Measurements from ENCODE around the gene THSD4. TPM values are rescaled to one million over a fixed set of nuclear protein-coding genes. Genes with fewer than 3 reads are reported as not detected.

Gene THSD4
- total RNA-seq, 1 experiment from 2014 or later: 65.4 TPM

DNA sequence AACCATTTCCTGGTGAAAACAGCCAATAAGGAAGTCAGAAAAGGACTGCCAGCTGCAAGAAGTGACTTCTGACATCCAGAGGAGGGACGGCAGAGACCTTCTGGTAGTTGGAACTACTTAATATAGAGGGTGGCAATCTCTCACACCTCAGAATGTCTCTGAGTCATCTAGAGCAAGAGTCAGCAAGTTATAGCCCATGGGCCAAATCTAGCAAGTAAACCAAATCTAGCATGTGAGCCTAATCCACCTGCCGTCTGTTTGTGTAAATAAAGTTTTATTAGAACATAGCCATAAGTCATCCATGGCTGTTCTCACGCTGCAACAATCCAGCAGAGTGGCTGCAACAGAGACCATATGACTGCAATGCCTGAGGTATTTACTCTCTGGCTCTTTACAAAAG, 534.6 kb downstream of the THSD4 start:
- Histone ChIP-seq H3K4me1 (ENCODE audit: control insufficient read depth, insufficient read depth, low read length) (no peaks in the 10 kb centered on the region), H3K4me3 (ENCODE audit: low read depth in 2 of 2, low read length in 2 of 2) (no peak overlapping the region), H3K9me3 (ENCODE audit: control insufficient read depth, insufficient read depth, low read depth, low read length) (no peaks in the 10 kb centered on the region), H3K27ac (ENCODE audit: low read length) (no peak overlapping the region), H3K27me3 (ENCODE audit: control insufficient read depth, insufficient read depth, low read length) (no peaks in the 10 kb centered on the region), H3K36me3 (ENCODE audit: control insufficient read depth, insufficient read depth, low read length) (no peaks in the 10 kb centered on the region)
- DNase-seq (ENCODE audit: low read depth, low spot score) (no peak), ATAC-seq (no peak)
- BruUV-seq (replicated peaks): no TSS peak
- ChIA-PET POLR2A (no interaction called here), CTCF (interaction anchor here (0.6 kb wide), 1 partner anchor 94 kb away, joined by 7 read pairs; no protein-coding TSS in a partner anchor)
- TF ChIP-seq REST (IDR thresholded peaks at IDR 0.05; ENCODE audit: insufficient read depth in 1 of 2, low read depth in 2 of 2, low read length in 1 of 2) (no peak), POLR2AphosphoS5 (IDR thresholded peaks at IDR 0.05; ENCODE audit: low read depth, low read length) (no peak), SIN3A (IDR thresholded peaks at IDR 0.05; ENCODE audit: borderline replicate concordance, insufficient read depth, low read depth, low read length) (no peak), TCF7L2 (IDR thresholded peaks at IDR 0.05; ENCODE audit: low read depth, low read length) (no peak), CTCF (IDR thresholded peaks at IDR 0.05) (no peak)
- in situ Hi-C loops (cut with HindIII; ENCODE audit: low pct_unique_long_range_greater_than_20kb, low sequenced_read_pairs) (no loop called here), intact Hi-C loops (cut with micrococcal nuclease; ENCODE audit: unreplicated experiment) (loop anchor here (5.0 kb wide), 2 partner anchors 73 to 203 kb away; no protein-coding TSS in a partner anchor)

- BruUV-seq (replicated peaks): no TSS peak
- no peak overlapping the region for H3K4me3 ChIP-seq (ENCODE audit: low read depth in 2 of 2, low read length in 2 of 2)
- in situ Hi-C loops (cut with HindIII; ENCODE audit: low pct_unique_long_range_greater_than_20kb, low sequenced_read_pairs) (no loop called here), intact Hi-C loops (cut with micrococcal nuclease; ENCODE audit: unreplicated experiment) (loop anchor here (5.0 kb wide), 2 partner anchors 73 to 203 kb away; no protein-coding TSS in a partner anchor)
- no peaks in the 10 kb centered on the region for H3K9me3 ChIP-seq (ENCODE audit: control insufficient read depth, insufficient read depth, low read depth, low read length)
- H3K4me1 ChIP-seq (ENCODE audit: control insufficient read depth, insufficient read depth, low read length): no peaks in the 10 kb centered on the region
- ChIA-PET CTCF (interaction anchor here (0.6 kb wide), 1 partner anchor 93 kb away, joined by 7 read pairs; no protein-coding TSS in a partner anchor), POLR2A (no interaction called here)
- H3K36me3 ChIP-seq (ENCODE audit: control insufficient read depth, insufficient read depth, low read length): no peaks in the 10 kb centered on the region
- ATAC-seq (no peak), DNase-seq (ENCODE audit: low read depth, low spot score) (no peak)
- no peaks in the 10 kb centered on the region for H3K27me3 ChIP-seq (ENCODE audit: control insufficient read depth, insufficient read depth, low read length)
- H3K27ac ChIP-seq (ENCODE audit: low read length): no peak overlapping the region
- no peak for TF ChIP-seq TCF7L2 (IDR thresholded peaks at IDR 0.05; ENCODE audit: low read depth, low read length)
- no peak for TF ChIP-seq REST (IDR thresholded peaks at IDR 0.05; ENCODE audit: insufficient read depth in 1 of 2, low read depth in 2 of 2, low read length in 1 of 2)
- TF ChIP-seq POLR2AphosphoS5 (IDR thresholded peaks at IDR 0.05; ENCODE audit: low read depth, low read length): no peak
- TF ChIP-seq CTCF (IDR thresholded peaks at IDR 0.05): no peak
These were observed 535.3 kb downstream of the THSD4 start for GRCh38 chr15:71650603-71651002.
